ENCODE results near the gene RALGAPA2.

- TF ChIP-seq, protein P1, sequence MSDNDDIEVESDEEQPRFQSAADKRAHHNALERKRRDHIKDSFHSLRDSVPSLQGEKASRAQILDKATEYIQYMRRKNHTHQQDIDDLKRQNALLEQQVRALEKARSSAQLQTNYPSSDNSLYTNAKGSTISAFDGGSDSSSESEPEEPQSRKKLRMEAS (IDR thresholded peaks at IDR 0.05; ENCODE audit: low read depth, low read length), result no peak
- TF ChIP-seq, protein P2, sequence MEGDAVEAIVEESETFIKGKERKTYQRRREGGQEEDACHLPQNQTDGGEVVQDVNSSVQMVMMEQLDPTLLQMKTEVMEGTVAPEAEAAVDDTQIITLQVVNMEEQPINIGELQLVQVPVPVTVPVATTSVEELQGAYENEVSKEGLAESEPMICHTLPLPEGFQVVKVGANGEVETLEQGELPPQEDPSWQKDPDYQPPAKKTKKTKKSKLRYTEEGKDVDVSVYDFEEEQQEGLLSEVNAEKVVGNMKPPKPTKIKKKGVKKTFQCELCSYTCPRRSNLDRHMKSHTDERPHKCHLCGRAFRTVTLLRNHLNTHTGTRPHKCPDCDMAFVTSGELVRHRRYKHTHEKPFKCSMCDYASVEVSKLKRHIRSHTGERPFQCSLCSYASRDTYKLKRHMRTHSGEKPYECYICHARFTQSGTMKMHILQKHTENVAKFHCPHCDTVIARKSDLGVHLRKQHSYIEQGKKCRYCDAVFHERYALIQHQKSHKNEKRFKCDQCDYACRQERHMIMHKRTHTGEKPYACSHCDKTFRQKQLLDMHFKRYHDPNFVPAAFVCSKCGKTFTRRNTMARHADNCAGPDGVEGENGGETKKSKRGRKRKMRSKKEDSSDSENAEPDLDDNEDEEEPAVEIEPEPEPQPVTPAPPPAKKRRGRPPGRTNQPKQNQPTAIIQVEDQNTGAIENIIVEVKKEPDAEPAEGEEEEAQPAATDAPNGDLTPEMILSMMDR (IDR thresholded peaks at IDR 0.05; ENCODE audit: low read depth, low read length), result no peak
- TF ChIP-seq POLR2A (IDR thresholded peaks at IDR 0.05; ENCODE audit: extremely low read depth, insufficient read length), result no peak
Observed at GRCh38 chr20:20695250-20695816, 17.1 kb downstream of the RALGAPA2 start.
